ENCODE results near the gene CALHM4.
A peak's percentile ranks its signal among the peaks of the same experiment; 100 is the strongest.

The CALHM4 gene

DNA sequence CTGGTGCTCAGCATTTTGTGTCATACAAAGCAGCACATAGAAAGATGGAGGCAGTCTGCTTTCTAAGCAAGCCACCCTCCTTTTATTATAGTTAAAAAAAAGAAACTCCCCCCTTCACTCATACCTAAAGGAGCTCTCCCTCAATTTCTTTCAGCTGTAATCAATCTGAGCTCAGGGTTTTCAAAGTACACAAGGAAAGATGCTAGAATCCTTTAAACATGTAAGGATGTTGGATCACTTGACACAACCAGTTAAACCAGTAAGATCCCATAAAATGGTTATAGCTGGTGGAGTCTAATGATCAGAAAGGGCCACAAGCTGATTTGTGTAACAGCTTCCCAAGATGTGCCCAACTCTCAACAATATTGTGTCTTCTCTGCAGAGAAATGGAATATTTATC is at the start of gene CALHM4:
CALHM4 (plus strand) TSS at position 301 of the 400 bp plus-strand sequence; CDS start at position 344, 43 bp downstream.
- no peak for DNase-seq
- in situ Hi-C loops (cut with HindIII; ENCODE audit: low pct_ligation_motif_present, low pct_unique_long_range_greater_than_20kb, low sequenced_read_pairs) = no loop called here

- in situ Hi-C loops (cut with HindIII; ENCODE audit: low pct_ligation_motif_present, low pct_unique_long_range_greater_than_20kb, low sequenced_read_pairs) = no loop called here
- DNase-seq = no peak
Observed at GRCh38 chr6:116507324-116507723, 46.2 kb upstream of the CALHM4 start.

DNA sequence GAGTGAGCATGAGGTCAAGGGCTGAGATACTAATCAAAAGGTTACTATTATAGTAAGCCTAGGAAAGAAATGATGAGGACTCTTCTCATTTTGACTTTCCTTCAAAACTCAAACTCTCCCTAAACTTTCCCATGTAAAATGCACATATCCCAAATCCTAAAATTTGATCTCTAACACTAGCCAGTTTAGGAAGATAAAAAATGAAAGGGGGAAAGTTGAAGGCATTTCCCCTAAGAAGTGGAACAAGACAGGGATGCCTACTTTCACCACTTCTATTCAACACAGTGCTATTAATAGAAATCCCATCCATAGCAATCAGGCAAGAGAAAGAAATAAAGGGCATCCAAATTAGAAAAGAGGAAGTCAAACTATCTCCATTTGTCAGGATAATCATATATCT is 45.0 kb upstream of the CALHM4 start:
- DNase-seq = no peak
- in situ Hi-C loops (cut with HindIII; ENCODE audit: low pct_ligation_motif_present, low pct_unique_long_range_greater_than_20kb, low sequenced_read_pairs) = no loop called here

GRCh38 chr6:116511424-116512110 is 42.0 kb upstream of the CALHM4 start, which contains the start of gene CALHM5:
TSS of gene CALHM5 (plus strand) at chr6:116511639. CDS start at chr6:116511697, 58 bp downstream.
- DNase-seq = peak; percentile 74
- in situ Hi-C loops (cut with HindIII; ENCODE audit: low pct_ligation_motif_present, low pct_unique_long_range_greater_than_20kb, low sequenced_read_pairs) = no loop called here

DNA sequence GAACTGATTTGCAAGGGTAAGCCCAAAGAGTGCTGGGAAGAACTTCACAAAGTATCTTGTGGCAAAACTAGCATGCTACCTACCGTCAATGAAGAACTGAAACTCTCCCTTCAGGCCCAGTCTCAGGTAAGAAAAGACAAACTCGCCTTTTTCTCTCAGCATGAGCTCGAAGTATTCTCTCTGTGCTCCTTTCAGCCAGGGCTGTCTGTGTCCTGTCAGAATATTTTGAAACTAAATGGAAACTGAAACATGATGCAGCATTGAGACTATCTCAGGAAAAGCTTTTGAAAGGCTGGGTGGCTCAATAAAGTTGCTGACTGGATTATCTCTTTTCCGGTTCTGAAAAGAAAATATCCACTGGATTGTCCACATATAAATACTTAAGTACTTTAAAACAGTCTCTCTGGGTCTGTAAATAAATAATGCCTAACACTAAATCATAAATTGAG is 41.4 kb upstream of the CALHM4 start:
- in situ Hi-C loops (cut with HindIII; ENCODE audit: low pct_ligation_motif_present, low pct_unique_long_range_greater_than_20kb, low sequenced_read_pairs) = no loop called here

DNA sequence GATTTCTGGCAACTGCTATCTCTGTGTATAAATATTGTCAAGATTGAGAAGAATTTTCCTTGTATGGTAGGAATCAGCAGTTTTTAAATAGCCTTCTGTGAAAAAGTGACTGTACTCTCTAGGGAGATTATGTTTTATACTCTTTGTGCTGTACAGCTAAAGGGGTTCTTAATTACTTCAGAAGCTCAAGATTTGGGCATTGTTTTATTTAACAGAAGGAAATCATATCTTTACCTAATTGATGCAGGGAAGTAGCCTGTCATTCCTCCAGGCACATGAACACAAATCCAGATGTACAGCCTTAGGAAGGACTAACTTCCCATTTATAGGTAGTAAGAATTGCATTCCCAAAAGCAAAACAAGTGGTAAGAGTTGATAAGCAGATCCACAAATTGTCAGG is 40.8 kb upstream of the CALHM4 start:
- DNase-seq = no peak
- in situ Hi-C loops (cut with HindIII; ENCODE audit: low pct_ligation_motif_present, low pct_unique_long_range_greater_than_20kb, low sequenced_read_pairs) = no loop called here

More for the DNA sequence above, 41.4 kb upstream of the CALHM4 start:
- DNase-seq = no peak

DNA sequence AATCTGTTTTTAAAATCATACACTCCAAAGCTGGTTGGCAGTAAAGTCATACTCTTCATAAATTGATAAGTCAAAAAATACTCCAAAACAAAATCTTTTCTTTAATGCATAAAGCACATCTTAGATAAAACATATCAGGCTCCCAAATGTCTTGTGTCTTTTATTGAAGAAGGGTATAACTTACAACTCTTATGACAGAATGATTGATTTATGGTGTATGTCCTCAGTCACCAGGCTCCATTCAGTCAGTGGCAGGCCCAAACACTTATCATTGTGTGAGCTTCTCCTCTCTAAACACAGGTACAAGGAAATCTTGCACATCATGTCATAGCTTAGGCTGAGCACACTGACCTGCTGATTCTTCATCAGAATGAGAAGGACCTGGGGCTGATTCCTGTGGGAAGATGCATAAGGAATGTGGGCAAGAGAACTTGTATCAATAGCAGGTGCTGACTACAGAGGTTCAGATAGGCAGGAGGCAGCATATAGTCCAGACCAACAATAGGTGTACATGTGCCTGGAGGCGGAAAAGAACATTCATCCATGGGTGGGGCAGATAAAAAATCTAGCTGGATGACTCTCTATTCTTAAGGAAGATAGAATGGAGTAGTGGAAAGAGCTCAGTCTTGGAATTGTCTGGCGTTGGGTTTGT is 40.2 kb upstream of the CALHM4 start:
- in situ Hi-C loops (cut with HindIII; ENCODE audit: low pct_ligation_motif_present, low pct_unique_long_range_greater_than_20kb, low sequenced_read_pairs) = no loop called here
- DNase-seq = no peak

GRCh38 chr6:116514111-116514510 is 39.4 kb upstream of the CALHM4 start:
- in situ Hi-C loops (cut with HindIII; ENCODE audit: low pct_ligation_motif_present, low pct_unique_long_range_greater_than_20kb, low sequenced_read_pairs) = no loop called here
- no peak for DNase-seq

- in situ Hi-C loops (cut with HindIII; ENCODE audit: low pct_ligation_motif_present, low pct_unique_long_range_greater_than_20kb, low sequenced_read_pairs) = no loop called here
- no peak for DNase-seq
Observed at GRCh38 chr6:116515141-116515540, 38.4 kb upstream of the CALHM4 start.

GRCh38 chr6:116518621-116519368 is 34.8 kb upstream of the CALHM4 start:
- in situ Hi-C loops (cut with HindIII; ENCODE audit: low pct_ligation_motif_present, low pct_unique_long_range_greater_than_20kb, low sequenced_read_pairs) = no loop called here
- no peak for DNase-seq

- DNase-seq = no peak
- in situ Hi-C loops (cut with HindIII; ENCODE audit: low pct_ligation_motif_present, low pct_unique_long_range_greater_than_20kb, low sequenced_read_pairs) = no loop called here
Observed at GRCh38 chr6:116522896-116523295, 30.7 kb upstream of the CALHM4 start.

DNA sequence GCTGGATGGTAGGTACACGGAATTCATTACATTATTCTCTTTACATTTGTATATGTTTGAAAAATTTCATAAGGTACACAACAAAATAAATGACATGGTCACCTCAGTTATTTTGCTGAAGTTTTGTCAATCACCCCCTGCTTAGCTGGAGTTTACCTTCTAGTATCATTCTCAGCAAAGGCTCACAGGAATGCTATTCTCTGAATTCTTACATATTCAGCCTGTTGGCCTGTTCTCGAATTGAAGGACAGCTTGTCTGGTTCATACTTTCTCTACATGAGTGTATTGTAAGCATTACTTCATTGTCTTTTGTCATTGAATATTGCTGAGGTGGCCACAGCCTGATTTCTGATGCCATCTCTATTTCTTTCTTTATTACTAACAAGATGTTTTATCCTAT is 29.3 kb upstream of the CALHM4 start:
- in situ Hi-C loops (cut with HindIII; ENCODE audit: low pct_ligation_motif_present, low pct_unique_long_range_greater_than_20kb, low sequenced_read_pairs) = no loop called here

DNA sequence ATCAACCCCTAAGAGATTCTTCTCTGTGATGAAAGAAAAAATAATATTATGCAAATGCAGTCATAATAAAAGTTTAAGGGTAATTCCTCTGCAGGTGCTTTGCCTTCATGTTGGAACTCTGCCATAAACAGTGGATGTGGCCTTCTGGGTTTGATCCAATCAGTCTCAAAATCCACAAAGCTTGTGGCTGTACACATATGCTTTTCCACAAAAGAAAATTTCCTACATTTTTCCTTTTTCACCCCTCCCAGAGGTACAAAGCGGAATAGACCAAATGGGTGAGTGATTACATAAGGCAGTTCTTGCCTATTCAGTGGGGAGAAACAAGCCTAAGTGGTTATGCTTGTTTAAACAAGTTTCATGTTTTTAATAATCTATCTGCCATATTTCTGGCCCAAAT is 25.4 kb upstream of the CALHM4 start:
- DNase-seq = no peak
- in situ Hi-C loops (cut with HindIII; ENCODE audit: low pct_ligation_motif_present, low pct_unique_long_range_greater_than_20kb, low sequenced_read_pairs) = loop anchor here (25.0 kb wide), 1 partner anchor 241 kb away; the partner anchor contains the start of gene TSPYL1

More for the DNA sequence above, 29.3 kb upstream of the CALHM4 start:
- DNase-seq = no peak

- in situ Hi-C loops (cut with HindIII; ENCODE audit: low pct_ligation_motif_present, low pct_unique_long_range_greater_than_20kb, low sequenced_read_pairs) = loop anchor here (25.0 kb wide), 1 partner anchor 241 kb away; the partner anchor contains the start of gene TSPYL1
- no peak for DNase-seq
Observed at GRCh38 chr6:116528780-116529179, 24.8 kb upstream of the CALHM4 start.

DNA sequence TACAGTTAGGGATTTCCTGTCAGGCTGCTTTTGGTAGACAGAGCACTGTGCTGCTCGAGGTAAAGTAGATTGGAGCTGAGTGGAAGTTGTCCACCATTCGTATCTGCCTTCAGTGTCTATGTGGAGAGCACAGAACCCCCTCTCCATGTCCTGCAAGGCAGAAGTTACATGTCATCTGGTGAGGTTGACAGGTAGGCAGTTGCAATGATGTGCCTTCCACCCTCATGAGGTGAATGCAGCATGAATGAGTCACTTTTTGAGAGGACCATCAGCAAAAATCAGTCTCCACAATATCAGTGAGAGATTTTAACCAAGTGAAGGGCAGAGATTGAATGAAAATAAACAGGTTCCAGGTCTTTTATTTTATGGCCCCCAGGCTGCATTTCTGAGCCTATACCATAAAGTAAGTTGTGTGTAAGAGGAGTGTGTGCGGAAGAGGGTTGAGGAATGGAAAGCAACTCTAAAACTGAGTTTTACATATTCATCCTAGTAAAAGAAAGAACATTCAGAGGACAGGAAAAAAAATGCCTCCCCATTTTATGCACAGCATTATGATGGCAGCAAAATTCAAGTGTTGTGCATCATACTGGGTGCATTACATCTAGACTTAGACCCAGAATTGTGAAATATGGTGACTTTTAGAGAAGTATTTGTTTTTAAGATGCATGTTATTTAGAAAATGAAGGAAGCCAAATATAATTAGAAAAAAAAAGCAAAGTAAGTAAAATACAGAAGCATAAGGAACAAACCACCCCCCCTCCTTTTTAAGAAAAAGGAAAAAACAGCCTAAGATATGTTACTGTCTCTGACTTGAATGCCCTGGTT is 23.9 kb upstream of the CALHM4 start:
- DNase-seq = no peak
- in situ Hi-C loops (cut with HindIII; ENCODE audit: low pct_ligation_motif_present, low pct_unique_long_range_greater_than_20kb, low sequenced_read_pairs) = loop anchor here (25.0 kb wide), 1 partner anchor 242 kb away; the partner anchor contains the start of gene TSPYL1

GRCh38 chr6:116530436-116530835 is 23.1 kb upstream of the CALHM4 start:
- in situ Hi-C loops (cut with HindIII; ENCODE audit: low pct_ligation_motif_present, low pct_unique_long_range_greater_than_20kb, low sequenced_read_pairs) = loop anchor here (25.0 kb wide), 1 partner anchor 243 kb away; the partner anchor contains the start of gene TSPYL1
- no peak for DNase-seq

DNA sequence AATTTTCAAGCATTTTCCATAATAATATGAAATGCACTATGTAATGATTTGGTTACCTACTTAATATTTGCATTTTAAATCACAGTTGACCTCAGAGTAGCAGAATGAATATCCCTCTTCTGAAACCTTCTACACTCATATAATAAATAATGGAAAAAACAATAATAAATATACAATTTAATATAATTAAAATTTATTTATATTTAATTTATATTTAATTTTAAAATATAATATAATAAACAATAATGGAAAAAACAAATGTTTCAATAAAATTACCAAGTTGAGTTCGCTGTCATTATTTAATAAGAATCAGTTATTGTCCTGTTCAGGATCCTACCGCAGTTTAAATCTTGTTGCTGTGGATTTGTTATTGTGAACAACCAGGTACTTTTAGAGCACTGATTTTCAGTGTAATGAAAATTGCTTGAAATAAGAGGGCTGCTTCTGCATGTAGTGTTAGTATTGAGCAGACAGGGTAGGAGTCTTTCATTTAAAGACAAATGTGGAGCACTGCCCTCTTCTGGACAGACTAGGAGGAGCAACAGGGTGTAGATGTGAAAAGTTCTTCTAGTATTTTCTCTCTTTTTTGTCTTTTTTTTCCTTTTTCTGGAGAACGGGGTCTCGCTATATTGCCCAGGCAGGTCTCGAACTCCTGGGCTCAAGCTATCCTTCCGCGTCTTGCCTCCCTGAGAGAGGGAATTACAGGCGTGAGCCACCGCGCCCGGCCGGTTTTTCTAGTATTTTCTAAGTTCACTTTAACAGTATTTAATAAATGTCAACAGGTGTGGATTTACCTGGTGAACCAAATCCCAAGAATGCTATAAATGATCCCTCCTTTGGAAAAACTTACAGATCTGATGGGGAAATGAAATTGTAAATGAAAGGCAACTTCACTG is 21.6 kb upstream of the CALHM4 start:
- in situ Hi-C loops (cut with HindIII; ENCODE audit: low pct_ligation_motif_present, low pct_unique_long_range_greater_than_20kb, low sequenced_read_pairs) = loop anchor here (25.0 kb wide), 1 partner anchor 245 kb away; the partner anchor contains the start of gene TSPYL1
- DNase-seq = peak; percentile 62
